Stomach smooth muscle (tissue), 2 donors: Measurements from ENCODE around the gene TM4SF1.
A peak's percentile ranks its signal among the peaks of the same experiment; 100 is the strongest.
"Not testable (repeated sequence)": the region's sequence is repeated elsewhere in the genome, so short reads cannot be mapped to it uniquely, and the experiment has no call there.

ENCODE experiments used
- H3K27ac ChIP-seq: one replicate; pipeline ENCODE4 v1.7.0; 2013; ENCODE audit warnings: mild to moderate bottlenecking, low read length, inconsistent platforms
- H3K27me3 ChIP-seq, 2 donors: one replicate each; pipeline ENCODE4 v1.7.0; 2013; ENCODE audit warnings: low read length in 2 of 2; ENCODE audit not compliant: insufficient read depth in 2 of 2, control insufficient read depth in 1 of 2
- H3K36me3 ChIP-seq, 2 donors: one replicate each; pipeline ENCODE4 v1.7.0; 2013; ENCODE audit warnings: low read length in 2 of 2; ENCODE audit not compliant: control insufficient read depth in 2 of 2, insufficient read depth in 2 of 2
- H3K4me1 ChIP-seq: one replicate; pipeline ENCODE4 v1.7.0; 2013; ENCODE audit warnings: low read length; ENCODE audit not compliant: control insufficient read depth, insufficient read depth
- H3K4me3 ChIP-seq, 2 donors: one replicate each; pipeline ENCODE4 v1.7.0; 2013; ENCODE audit warnings: low read length in 2 of 2
- H3K9ac ChIP-seq, 2 donors: one replicate each; pipeline ENCODE4 v1.7.0; 2013; ENCODE audit warnings: low read length in 2 of 2, mild to moderate bottlenecking in 1 of 2
- H3K9me3 ChIP-seq, 2 donors: one replicate each; pipeline ENCODE4 v1.7.0; 2013; ENCODE audit warnings: low read length in 2 of 2; ENCODE audit not compliant: control insufficient read depth in 2 of 2
- donor health status: healthy.
- donor health status: Pancreatic carcinoma.

TM4SF1 gene

GRCh38 chr3:149384167-149384566 is 6.7 kb upstream of the TM4SF1 start:
- Histone ChIP-seq H3K4me3 (no peak overlapping the region), H3K9ac (no peak overlapping the region), H3K27ac (no peak overlapping the region), H3K36me3 (no peaks in the 10 kb centered on the region), H3K9me3 (no peaks in the 10 kb centered on the region), H3K4me1 (peaks cover 9% of the 10 kb centered on the region), H3K27me3 (no peaks in the 10 kb centered on the region)

- Histone ChIP-seq H3K9me3 (no peaks in the 10 kb centered on the region), H3K27me3 (no peaks in the 10 kb centered on the region), H3K9ac (no peak overlapping the region), H3K4me3 (no peak overlapping the region), H3K36me3 (no peaks in the 10 kb centered on the region), H3K27ac (no peak overlapping the region), H3K4me1 (peaks cover 9% of the 10 kb centered on the region)
Measured at GRCh38 chr3:149383703-149384102, 6.3 kb upstream of the TM4SF1 start.

- Histone ChIP-seq H3K9me3 (no peaks in the 10 kb centered on the region), H3K4me1 (peaks cover 14% of the 10 kb centered on the region), H3K4me3 (no peak overlapping the region), H3K27ac (no peak overlapping the region), H3K27me3 (no peaks in the 10 kb centered on the region), H3K36me3 (no peaks in the 10 kb centered on the region), H3K9ac (no peak overlapping the region)
Measured at GRCh38 chr3:149382518-149382917, 5.1 kb upstream of the TM4SF1 start.

DNA sequence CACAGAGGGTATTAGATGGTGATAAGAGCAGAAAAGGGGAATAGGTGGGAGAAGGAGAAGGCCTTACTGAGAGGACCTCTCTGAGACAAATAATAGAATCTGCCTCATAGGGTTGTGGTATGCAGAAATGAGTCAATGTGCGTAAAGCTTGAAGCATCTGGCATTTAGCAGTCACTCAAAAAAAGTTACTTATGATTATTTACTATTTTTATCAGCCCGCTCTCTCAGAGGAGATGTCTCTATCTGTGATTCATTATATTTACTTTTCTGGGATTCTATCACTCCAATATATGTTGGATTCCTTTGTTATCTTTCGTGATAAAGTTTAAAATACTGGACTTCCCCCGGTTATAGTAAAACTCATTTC is 4.6 kb upstream of the TM4SF1 start:
- H3K9ac ChIP-seq: no peak overlapping the region
- H3K27me3 ChIP-seq: no peaks in the 10 kb centered on the region
- H3K36me3 ChIP-seq: no peaks in the 10 kb centered on the region
- no peaks in the 10 kb centered on the region for H3K9me3 ChIP-seq
- no peak overlapping the region for H3K27ac ChIP-seq
- peaks cover 15% of the 10 kb centered on the region for H3K4me1 ChIP-seq
- H3K4me3 ChIP-seq: no peak overlapping the region

GRCh38 chr3:149381173-149382100 is 4.0 kb upstream of the TM4SF1 start:
- Histone ChIP-seq H3K4me3 (no peak overlapping the region), H3K9me3 (no peaks in the 10 kb centered on the region), H3K27ac (no peak overlapping the region), H3K27me3 (no peaks in the 10 kb centered on the region), H3K4me1 (peaks cover 10% of the 10 kb centered on the region), H3K36me3 (no peaks in the 10 kb centered on the region), H3K9ac (no peak overlapping the region)

DNA sequence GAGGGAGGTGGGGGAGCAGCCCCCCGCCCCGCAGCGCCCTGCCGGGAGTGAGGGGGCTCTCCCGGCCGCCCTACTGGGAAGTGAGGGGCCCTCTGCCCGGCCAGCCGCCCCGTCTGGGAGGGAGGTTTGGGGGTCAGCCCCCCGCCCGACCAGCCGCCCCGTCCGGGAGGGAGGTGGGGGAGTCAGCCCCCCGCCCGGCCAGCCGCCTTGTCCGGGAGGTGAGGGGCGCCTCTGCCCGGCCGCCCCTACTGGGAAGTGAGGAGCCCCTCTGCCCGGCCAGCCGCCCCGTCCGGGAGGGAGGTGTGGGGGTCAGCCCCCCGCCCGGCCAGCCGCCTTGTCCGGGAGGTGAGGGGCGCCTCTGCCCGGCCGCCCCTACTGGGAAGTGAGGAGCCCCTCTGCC is 2.8 kb upstream of the TM4SF1 start:
- H3K27me3 ChIP-seq, H3K9me3 ChIP-seq, H3K4me3 ChIP-seq, H3K4me1 ChIP-seq, H3K27ac ChIP-seq, H3K9ac ChIP-seq, H3K36me3 ChIP-seq: not testable (repeated sequence)

GRCh38 chr3:149378478-149379309 is 1.2 kb upstream of the TM4SF1 start:
- Histone ChIP-seq H3K9me3 (no peaks in the 10 kb centered on the region), H3K9ac (no peak overlapping the region), H3K27ac (no peak overlapping the region), H3K4me1 (peaks cover 5% of the 10 kb centered on the region), H3K27me3 (no peaks in the 10 kb centered on the region), H3K36me3 (no peaks in the 10 kb centered on the region), H3K4me3 (no peak overlapping the region)

GRCh38 chr3:149376718-149377407 is 586 bp downstream of the TM4SF1 start:
- Histone ChIP-seq H3K4me3 (peak overlapping the region; percentile 11 to 58), H3K4me1 (peaks cover 5% of the 10 kb centered on the region), H3K27ac (no peak overlapping the region), H3K36me3 (no peaks in the 10 kb centered on the region), H3K9ac (peak overlapping the region; percentile 36 to 39), H3K9me3 (no peaks in the 10 kb centered on the region), H3K27me3 (no peaks in the 10 kb centered on the region)

DNA sequence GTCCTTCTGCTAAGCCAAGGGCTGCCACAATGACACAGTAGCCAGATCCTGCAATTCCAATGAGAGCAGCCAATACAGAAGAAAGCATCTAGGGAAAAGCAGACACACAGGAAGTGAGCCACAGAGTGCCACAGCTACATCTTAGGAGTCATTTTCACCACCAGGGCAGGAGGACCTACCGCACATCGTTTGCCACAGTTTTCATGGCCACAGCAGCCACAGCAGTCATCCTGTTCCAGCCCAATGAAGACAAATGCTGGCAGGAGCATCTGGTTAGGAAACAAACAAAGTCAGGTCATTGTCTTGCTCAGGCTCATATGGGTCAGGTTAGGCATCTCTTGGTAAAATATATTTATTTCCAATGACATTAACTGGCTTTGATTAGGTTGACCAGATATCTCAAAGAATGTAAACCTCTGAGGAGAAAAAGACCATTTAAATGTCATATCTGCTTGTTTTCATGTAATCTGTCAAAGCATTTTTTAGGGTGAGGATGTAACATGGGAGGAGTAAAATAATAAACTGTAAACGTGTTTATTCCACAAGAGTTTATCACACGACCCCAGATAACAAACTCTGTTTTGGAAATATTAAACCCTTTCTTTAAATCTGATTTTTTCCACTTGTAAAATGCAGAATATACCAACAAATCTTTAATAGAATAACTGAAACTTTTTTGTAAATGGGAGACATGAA is 1.8 kb downstream of the TM4SF1 start:
- Histone ChIP-seq H3K9me3 (no peaks in the 10 kb centered on the region), H3K4me1 (peaks cover 5% of the 10 kb centered on the region), H3K27ac (no peak overlapping the region), H3K9ac (no peak overlapping the region), H3K27me3 (no peaks in the 10 kb centered on the region), H3K36me3 (no peaks in the 10 kb centered on the region), H3K4me3 (peak overlapping the region; percentile 29 to 59)

GRCh38 chr3:149374793-149375500 is 2.5 kb downstream of the TM4SF1 start:
- Histone ChIP-seq H3K27ac (no peak overlapping the region), H3K9ac (no peak overlapping the region), H3K36me3 (no peaks in the 10 kb centered on the region), H3K27me3 (no peaks in the 10 kb centered on the region), H3K4me3 (peak overlapping the region in 1 of 2 donors; percentile 59), H3K4me1 (peaks cover 5% of the 10 kb centered on the region), H3K9me3 (no peaks in the 10 kb centered on the region)
